Hypothalamus (tissue), 51 donors: ENCODE measurements around the gene MATK.

Experiments
- DNase-seq, 51 donors: peaks; one replicate each; lab custom pipeline; 2025; lab: John Stamatoyannopoulos, UW

MATK gene

DNA sequence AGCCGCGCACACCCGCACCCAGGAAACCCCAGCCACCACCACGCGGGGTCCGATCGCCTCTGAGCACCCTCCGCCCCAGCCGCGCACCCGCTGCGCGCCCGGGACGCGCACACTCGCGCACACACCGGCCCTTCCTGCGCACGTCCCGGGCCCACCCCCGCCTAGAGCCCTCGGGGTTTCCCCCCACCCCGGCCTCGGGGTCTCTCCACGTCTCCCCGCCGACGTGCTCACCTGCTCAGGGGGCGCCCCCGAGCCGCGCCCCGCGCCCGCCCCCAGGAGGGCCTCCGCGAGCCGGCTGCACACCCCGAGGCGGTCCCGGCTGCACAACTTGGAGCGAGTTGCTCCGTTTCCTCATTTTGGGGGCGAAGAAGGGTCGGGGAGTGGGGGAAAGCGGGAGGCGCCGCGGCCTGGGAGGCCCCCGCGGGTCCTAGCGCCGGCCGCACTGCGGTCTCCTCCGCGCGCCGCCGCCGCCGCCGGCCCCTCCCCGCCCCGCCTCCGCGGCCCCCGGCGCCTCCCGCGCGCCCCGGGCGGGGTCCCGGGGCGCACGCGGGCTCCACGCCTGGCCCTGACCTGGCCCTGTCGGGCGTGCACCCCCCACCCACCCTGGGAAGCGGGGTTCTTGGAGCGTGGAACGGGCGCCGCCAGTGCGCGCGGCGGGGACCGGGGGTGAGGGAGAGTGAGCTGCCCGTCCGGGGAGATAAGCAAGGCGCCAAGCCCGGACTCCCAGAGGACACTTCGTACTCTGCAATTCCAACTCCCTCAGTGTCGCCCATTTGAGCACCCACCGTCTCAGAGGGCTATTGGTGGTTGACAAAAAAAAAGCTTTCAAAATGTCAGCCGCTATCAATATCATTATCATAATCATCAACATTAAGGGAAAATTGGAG lies at the start of gene MATK:
Gene MATK, minus strand, starts transcription at position 444 of the 887 bp plus-strand sequence. CDS start 1,246 bp downstream, outside the sequence.
- no peak for DNase-seq

DNA sequence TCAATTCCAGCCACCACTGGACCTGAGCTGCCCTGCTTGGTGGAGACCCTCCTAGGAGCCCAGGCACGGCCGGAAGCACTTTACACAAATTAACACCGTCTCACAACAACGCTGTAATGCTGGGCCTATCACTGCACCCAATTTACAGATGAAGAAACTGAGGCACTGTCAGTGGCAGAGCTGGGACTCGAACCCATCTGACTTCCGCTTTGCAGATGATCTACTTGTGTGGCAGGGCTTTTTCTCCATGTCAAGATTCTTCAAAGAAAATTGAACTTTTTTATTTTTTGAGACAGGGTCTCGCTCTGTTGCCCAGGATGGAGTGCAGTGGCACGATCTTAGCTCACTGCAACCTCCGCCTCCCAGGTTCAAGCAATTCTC lies 48.9 kb upstream of the MATK start:
- DNase-seq: no peak

GRCh38 chr19:3834349-3835054 lies 48.3 kb upstream of the MATK start:
- DNase-seq: no peak

DNA sequence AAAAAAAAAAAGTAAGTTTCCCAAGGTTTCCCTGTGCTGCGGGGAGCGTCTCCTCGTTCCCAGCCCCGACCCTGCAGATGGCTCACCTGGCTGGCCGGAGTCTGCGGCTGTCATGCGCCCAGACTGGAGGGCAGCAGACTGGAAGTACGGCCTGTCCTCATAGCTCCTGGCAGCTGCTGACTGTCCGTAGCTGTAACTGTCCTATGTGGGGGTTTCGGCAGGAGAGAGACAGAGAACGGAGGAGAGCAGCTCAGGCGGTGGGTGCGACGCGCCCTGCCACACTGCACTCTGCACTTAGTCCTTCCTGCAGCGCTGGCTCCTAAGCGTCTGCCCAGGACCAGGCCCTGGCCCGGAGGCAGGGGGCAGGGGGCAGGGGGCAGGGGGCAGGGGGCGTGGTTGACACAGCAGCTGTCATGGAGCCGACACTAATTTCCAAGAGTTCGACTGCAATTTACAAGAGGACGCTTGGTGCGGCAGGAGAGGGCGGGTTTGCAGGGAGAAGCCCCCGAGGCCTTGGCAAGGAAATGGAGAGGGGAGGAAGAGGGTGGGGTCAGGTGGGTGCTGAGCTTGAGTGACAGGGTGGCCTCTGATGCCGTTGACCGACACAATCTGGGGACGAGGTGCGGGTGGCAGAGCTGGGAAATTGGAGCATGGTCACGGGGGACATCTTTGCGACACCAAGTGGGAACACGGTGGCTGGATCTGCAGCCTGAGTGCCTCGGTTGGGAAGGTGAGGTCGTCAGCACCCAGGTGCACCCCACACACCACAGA lies 47.6 kb upstream of the MATK start:
- no peak for DNase-seq

DNA sequence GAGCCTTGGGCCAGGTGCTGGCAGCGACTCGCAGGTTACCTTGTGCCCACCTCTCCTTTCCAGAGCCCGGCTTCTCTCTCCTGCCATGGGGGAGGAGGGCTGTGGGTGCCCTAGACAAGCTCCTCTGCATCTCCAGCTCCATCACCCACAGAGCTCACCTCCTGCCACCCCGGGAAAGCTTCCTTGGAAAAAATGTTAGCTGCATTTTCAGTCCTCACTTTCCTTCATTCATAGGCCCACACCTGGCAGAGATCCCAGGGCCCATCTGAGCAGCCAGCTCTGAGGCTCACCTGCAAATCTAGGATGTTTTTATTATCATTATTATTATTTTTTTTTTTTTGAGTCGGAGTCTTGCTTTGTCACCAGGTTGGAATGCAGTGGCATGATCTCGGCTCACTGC lies 45.8 kb upstream of the MATK start:
- no peak for DNase-seq

DNA sequence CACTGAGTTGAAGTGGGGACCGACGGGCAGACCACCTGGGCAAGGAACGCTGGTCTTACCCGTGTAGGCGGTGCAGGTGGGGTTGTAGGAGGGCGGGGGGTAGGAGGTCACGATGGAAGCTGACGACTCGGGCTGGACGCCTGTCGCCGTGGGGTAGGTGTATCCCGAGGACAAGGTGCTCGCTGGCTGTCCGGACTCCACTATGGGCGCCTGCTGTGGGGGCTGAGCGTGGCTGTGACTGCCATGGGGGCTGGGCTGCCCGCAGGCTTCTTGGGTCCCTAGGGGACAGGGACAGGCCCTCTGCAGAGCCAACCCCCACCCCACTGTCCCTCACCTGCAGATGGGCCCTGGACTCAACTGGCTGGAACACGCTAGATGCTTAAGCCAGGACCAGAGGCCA lies 45.4 kb upstream of the MATK start:
- DNase-seq: no peak

- no peak for DNase-seq
These were observed 44.7 kb upstream of the MATK start for GRCh38 chr19:3830621-3831589.

DNA sequence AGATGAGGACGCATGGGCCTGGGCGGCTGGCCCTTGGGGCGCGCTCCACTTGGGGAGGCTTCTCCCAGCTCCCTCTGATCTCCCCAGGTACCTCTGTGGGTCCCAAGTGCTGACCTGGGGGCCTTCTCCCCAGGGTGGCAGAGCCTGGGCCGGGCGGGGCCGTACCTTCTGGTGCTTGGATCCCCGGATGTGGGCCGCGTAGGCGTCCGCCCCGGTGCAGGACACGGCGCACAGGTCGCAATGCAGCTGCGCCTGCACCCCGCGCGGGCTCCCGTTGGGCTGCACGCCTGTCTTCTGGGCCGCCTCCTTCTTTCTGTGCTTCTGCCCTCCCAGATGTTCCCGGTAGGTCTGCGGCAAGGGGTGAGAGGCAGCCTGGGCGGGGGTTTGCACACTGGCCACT lies 41.1 kb upstream of the MATK start:
- DNase-seq: no peak

DNA sequence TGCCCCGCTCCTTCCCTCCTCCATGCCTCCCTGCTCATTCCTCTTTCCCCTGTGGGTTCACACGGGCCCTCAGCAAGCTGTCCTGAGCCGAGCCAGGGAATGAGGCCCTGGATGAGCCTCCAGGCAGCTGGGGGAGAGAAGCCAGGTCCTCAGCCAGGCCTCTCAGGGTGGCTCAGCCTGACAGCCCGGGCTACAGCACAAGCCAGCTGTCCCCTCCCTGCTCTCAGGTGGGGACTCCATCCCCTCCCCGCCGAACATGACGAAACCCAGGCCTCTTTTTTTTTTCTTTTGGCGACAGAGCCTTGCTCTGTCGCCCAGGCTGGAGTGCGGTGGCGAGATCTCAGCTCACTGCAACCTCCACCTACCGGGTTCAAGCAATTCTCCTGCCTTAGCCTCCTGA lies 40.0 kb upstream of the MATK start:
- no peak for DNase-seq

DNA sequence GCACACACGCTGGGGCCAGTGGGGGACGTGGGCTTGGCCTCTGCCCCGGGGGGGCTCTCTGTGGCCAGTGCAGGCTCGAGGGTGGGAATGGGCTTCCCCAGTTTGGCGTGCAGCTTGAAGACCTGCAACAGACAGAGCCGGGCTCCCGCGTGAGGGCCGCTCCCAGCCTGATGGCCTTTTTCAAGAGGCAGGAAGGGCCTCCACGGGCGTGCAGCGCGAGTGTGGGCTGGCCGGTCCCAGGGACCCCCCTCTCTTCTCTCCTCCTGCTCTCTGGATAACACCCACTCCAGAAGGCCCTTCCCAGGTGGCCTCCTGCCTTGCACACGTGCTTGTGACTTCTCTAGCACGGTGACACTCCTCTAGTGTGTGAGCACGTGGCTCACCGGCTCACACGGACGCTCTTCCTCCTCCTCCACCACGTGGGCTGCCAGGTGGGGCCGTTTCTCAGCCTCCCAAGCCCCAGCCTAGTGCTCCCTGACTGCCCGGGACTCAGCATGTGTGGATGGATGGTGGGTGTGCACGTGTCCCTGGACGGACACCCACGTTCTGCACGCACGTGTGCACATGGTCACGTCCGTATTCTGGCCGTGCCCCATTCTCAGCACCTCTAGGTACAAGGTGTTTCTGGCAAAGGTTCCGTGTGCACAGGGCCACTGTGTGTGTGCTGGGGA lies 39.2 kb upstream of the MATK start:
- no peak for DNase-seq

DNA sequence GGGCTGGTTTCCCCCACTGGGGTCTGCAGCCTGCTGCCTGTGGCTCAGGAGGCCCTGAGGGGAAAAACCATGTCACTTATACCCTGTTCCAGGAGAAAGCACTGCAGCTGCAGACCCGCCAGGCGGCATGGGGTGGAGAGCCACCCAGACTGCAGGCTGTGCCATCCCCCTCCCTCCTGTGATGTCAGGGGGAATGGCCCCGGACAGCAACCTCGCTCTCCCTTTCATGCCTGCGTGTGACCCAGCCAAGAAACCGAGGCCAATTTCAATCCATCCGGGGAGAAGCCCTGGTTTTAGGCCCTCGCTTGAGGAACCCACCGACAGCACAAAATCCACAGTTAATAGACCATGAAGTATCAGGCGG lies 37.2 kb upstream of the MATK start:
- no peak for DNase-seq

DNA sequence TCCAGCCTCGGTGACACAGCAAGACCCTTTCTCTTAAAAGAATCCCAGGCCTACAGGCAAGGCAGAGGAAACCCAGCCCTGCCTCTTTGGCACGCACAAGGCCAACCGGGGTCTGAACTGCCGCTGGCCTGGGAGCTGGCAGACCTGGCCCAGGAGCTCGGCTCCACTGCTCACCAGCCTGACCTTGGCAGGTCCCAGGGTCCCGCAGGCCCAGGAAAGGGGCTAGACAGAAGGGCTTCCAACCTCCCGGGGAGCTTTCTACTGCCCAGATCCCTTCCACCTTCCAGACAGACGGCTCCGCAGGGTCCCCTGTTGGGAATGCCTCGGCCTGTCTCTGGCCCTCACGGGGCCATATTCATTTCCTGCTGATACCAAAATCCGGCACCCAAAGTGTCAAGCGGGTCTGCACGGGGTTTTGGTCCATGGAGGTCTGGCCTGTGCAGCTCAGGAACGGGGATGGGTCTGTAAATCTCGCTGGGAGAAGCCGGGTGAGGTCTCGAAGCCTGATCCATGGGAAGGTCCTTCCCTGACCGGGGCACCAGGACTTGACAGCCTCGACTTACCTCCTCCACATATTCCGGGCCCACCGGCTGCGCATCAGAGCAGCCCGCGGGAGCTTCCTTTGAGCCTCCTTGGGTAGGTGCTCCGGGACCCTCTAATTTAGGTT lies 36.6 kb upstream of the MATK start:
- no peak for DNase-seq

DNA sequence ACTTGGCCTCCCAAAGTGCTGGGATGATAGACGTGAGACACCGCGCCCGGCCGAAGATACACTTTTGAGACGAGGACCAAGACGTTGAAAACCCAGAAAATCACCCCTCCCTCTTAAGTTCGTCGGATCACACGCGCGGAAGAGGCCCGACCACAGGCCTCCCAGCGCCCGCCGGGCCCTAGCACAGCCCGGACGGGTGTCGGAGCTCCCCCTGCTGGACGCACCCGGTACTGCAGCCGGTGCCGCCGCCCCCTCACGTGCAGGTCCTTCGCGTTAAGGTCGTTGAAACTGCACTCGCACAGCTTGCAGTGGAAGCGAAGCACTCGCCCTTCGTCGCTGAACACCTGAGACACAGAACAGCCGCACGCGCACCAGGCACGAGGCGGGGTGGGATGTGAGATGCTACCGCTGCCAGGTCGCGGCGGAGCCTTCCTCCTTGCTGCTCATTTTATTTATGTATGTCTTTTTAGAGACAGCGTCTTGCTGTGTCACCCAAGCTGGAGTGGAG lies 35.7 kb upstream of the MATK start:
- DNase-seq: peak in 20 of 51 donors; percentile 0 to 50 (median 12)

DNA sequence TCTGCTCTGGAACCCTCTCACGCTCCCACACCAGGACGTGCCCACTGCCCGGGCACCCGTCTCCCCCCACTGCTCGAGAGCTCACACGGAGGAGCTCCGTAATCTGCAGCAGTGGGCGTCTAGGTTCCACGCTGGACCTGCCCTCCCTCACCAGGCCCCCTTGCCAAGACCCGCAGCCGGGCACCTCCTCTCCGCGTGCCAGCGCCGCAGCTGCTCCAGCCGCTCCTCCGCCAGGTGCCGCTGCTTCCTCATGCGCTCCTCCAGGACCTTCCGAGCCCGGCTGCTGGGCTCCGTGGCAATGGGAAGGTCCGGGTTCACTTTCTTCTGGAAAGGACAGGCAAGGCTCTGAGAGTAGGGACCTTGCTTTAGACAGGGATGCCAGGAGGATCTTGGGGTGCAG lies 35.0 kb upstream of the MATK start:
- DNase-seq: no peak

DNA sequence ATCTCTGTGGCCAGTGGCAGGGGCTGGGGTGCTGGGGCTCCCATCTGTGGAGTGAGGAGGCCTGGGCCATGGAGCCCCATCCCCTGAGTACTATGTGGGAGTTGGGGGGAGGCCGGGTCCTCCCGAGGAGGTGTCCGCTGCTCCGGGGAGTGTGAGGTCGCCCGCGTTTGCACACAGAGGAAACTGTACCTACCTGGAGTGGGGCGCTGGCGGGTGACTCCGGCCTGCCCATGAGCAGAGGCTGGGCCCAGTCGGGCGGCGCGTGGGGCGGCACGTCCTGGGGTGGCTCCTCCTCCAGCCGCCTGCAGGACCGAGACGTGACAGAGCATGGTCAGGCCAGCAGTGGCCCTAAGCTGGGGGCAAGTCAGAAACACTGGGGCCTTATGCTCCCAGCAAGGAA lies 33.8 kb upstream of the MATK start:
- DNase-seq: no peak

DNA sequence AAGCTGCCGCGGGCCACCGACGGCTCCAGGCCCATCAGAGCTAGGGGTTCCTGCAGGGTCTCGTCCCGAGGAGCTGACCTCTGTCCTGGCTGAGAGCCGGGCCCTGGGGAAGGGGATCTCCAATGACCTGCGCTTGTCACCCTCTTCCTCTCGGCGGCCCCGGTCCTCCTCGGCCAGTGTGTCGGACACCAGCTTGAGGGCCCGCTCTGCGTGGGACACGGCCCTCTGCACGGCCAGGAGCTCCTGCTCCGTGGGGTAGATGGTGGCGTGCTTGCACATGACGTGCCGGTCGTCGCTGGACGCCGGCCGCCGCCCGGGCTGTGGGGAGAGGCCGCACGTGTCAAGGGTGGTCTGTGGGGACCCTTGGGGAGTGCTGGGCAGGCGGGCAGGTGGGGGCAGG lies 32.7 kb upstream of the MATK start:
- no peak for DNase-seq

GRCh38 chr19:3818466-3818865 lies 32.3 kb upstream of the MATK start:
- DNase-seq: peak in 5 of 51 donors; percentile 6 to 56 (median 16)

GRCh38 chr19:3817761-3818160 lies 31.6 kb upstream of the MATK start:
- no peak for DNase-seq
